ENCODE data around the gene C2orf42.
A peak's percentile ranks its signal among the peaks of the same experiment; 100 is the strongest.
"Not testable (repeated sequence)": the region's sequence is repeated elsewhere in the genome, so short reads cannot be mapped to it uniquely, and the experiment has no call there.

C2orf42 gene

DNA sequence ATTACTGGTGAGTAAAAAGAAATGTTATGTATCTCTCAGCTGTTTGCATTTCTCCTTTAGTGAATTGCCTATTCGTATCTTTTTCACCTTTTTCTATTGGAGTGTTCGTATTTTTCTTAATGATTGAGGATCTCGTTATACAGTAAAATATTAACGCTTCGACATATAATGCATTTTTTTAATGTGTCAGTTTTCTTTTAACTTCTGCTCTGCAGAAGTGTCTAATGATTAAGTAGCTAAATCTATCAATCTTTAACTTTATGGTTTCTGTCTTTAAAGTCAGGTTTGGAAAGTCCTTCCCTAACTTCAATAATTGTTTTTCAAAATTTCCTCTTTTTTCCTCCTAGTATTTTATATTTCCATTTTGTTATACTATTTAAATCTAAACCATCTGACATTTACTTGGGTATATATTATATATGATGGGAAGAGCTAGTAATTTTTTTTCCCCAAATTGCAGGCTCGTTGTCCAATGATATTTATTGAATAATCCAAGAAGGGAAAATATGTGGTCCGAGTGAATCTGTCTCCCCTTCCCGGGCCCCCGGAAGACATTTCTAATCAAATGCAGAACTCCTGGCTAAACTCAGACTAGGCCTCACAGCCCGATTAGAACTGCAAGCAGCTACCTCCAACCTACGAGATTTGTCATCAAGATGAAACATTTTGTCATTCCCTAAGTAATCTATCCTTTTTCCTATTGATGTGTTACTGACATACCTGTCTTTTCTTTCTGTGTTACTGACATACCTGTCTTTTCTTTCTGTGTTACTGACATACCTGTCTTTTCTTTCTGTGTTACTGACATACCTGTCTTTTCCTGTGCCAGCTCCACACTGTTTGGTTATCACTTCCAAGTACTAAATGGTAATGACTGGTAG is 86.3 kb downstream of the C2orf42 start:
- DNase-seq (ENCODE audit: low read depth in 2 of 2), result peak; percentile 71 to 72

- DNase-seq (ENCODE audit: low read depth in 2 of 2), result no peak
Observed at GRCh38 chr2:70103531-70104061, 87.2 kb downstream of the C2orf42 start.

DNA sequence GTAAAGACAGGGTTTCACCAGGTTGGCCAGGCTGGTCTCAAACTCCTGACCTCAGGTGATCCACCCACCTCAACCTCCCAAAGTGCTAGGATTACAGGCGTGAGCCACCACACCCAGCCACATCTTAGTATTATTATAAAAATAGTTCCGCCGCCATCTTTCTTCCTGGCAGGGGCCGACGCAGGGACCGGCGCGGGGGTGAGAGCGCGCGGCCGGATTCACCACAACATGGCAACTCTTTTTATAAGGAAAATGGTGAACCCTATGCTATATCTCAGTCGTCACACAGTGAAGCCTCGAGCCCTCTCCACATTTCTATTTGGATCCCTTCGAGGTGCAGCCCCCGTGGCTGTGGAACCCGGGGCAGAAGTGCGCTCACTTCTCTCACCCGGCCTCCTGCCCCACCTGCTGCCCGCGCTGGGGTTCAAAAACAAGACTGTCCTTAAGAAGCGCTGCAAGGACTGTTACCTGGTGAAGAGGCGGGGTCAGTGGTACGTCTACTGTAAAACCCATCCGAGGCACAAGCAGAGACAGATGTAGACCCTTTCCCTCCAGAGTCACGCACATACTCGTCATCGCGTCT is 88.4 kb downstream of the C2orf42 start:
- DNase-seq (ENCODE audit: low read depth in 2 of 2), result not testable (repeated sequence)

DNA sequence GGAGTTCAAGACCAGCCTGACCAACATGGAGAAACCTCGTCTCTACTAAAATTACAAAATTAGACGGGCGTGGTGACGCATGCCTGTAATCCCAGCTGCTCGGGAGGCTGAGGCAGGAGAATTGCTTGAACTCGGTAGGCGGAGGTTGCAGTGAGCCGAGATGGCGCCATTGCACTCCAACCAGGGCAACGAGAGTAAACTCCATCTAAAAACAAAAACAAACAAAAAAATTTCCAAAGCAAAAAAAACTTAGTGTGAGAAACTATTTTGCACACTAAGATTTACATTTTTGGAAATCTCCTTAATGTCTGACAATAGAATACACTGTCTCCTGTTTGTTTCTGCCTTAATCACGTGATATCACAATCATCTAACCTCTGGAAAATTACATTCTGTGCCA is 89.1 kb downstream of the C2orf42 start:
- DNase-seq (ENCODE audit: low read depth in 2 of 2), result not testable (repeated sequence)

- no peak for DNase-seq (ENCODE audit: low read depth in 2 of 2)
Observed at GRCh38 chr2:70101174-70101573, 89.6 kb downstream of the C2orf42 start.
